GM18873 (cell line): ENCODE data around the gene OPALIN.
"Not testable (repeated sequence)": the region's sequence is repeated elsewhere in the genome, so short reads cannot be mapped to it uniquely, and the experiment has no call there.

Experiments used
- ATAC-seq: cut with Tn5 transposase; IDR thresholded peaks from one replicate; pipeline ENCODE4 v1.9.1; 2021; ENCODE audit warnings: mild to moderate bottlenecking, moderate library complexity, moderate number of reproducible peaks; ENCODE audit not compliant: unreplicated experiment, low FRiP score

Gene OPALIN

DNA sequence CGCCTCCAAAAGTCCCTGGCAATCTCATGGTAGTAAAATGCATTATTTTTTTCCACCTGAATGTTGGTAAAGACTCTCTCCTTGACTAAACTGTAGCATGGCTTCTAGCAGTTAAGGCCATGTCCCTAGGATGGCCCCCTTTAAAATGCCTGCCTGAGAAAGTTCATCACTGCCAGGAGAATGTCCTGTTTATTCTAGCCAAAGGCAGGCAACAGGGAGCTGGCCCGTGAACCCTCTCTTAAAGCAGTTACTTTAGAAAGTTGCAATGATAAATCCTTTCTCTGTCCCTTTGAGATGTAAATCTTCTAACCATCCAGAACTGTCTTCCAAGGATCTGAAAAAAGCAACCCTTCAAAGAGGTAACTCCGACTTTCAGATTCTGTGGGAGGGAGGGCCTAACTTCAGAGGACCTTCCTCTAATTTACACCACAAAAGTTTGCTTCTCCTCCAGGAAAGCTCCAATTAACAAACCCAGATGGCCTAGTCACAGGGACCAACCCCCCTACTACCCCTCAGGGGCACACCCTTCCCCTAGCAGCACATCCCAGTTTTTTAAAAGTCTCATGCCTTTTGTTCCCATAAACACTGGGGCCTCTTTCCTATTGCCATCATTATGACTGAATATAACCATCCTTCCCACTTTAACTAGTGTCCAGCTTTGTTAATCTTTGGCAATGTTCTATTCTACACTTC is 49.0 kb downstream of the OPALIN start:
- no peak for ATAC-seq

DNA sequence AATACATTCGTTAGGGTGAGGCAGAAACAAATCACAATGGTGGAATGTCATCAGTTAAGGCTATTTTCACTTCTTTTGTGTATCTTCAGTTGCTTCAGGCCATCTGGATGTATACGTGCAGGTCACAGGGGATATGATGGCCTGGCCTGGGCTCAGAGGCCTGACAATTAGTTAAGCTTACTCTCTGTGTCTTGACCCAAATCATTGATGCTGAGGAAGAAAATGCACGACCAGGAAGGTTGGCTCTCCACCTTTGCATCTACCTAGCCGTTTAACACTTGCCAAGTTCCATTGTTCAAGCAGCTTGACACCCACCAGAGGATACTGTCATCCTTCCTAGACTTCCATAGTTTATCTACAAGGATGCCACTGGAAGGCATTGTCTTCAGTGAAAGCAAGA is 49.9 kb downstream of the OPALIN start:
- ATAC-seq: not testable (repeated sequence)

DNA sequence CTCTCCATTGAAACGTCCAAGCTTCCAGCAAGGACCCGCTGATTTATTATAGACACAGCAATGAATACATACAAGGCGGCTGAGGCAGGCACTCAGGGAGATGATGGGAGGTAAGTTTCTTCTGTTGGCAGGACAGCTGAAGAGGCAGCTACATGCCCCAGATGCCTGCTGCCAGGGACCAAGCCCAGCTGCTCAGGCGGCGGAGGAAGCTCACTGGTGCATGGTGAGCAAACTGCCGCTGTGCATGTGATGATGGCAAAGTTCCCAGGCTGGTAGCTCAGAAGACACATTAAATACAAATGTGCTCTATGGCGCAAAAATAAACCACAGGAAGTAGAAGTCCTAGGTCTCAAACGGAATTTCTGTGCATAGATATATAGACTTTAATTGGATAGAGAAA is 52.3 kb downstream of the OPALIN start:
- ATAC-seq: no peak

DNA sequence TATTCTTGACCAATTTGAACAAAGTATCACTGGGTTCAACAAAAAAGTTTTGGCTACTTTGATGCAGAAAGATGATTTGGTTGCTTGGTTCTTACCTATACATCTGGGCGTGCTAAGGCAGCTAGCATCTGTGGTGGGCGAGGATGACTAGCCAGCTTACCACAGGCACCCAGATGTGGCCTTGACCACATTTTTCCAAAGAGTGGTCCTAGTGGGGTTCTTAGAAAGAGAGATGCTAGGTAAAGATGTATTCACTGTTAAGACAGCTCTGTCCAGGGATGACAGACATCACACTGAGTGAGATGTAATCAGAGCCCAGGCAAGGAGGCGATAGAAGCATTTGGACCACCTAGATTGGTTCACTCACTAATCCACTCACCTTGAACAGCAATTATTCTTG is 53.8 kb downstream of the OPALIN start:
- no peak for ATAC-seq

DNA sequence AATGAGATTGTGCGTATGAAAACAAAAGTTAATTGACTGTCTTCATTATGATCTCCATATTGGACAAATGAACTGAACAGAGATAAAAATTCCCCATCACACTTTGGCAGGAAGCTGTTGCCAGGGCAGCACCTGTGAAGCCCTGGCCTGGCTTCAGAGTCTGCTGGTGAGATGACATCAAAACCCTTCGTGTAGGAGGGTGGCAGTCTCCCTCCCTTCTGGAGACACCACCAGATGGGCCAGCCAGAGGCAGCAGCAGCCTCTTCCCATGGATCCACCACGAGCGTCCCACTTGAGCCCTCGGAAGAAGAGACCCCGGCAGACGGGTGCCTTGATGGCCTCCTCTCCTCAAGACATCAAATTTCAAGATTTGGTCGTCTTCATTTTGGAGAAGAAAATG is 54.6 kb downstream of the OPALIN start, which contains the start of gene DNTT:
DNTT (plus strand) TSS at position 205 of the 400 bp plus-strand sequence; CDS start at position 269, 64 bp downstream.
- no peak for ATAC-seq

DNA sequence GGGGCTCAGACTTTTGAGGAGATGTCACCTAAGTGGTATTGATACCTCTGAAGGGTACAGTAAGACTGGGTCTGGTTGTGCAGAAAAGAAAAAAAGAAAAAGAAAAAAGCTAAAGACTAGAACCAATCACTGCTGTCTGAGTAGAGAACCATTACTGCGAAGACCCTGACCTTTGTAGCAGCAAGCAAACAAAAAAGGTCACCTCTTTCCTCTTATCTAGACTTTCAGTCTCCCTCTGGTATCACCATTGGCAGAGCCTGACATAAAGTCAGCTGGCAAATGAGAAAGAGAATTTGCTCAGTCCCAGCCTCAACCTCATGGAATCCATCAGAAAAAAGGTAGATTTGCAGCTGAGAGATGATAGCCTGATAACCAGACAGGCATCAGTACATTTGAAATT is 57.2 kb downstream of the OPALIN start:
- no peak for ATAC-seq

DNA sequence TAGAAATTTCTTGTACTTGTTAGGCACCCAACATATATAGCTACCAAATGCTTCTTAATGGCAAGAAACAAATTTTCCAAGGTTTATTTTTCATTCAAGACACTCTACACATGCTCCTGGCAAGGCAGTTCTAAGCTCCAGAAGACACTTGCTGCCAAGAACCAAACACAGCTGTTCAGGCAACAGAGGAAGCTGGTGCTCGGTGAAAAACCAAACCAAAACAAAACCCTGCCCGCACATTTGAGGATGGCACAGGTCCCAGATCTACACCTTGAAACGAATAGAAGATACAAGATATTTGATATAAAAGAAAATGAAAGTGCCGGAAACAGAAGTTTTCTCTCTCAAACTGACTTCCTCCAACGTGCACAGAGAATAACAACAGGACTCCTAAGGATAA is 59.4 kb downstream of the OPALIN start:
- no peak for ATAC-seq

DNA sequence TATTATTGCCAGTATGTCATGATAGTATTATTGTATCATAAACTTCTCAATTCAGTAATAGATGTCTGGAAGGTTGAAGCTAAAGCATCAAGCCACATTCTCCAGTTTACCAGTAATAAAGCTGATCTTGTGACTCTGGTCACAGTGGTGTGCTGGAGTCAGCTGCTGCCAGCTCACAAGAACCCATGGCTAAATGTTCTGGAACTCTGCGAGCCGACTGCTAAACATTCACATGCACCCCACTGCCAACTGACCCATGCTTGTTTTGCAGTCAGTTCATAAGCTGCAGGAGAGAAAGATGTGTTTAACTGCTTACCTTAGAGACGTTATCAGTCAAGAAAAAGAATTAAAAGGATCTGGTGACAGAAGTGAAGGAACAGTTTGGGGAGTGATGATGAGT is 60.4 kb downstream of the OPALIN start:
- ATAC-seq: no peak

- ATAC-seq: no peak
These were observed 61.3 kb downstream of the OPALIN start for GRCh38 chr10:96297486-96297885.

DNA sequence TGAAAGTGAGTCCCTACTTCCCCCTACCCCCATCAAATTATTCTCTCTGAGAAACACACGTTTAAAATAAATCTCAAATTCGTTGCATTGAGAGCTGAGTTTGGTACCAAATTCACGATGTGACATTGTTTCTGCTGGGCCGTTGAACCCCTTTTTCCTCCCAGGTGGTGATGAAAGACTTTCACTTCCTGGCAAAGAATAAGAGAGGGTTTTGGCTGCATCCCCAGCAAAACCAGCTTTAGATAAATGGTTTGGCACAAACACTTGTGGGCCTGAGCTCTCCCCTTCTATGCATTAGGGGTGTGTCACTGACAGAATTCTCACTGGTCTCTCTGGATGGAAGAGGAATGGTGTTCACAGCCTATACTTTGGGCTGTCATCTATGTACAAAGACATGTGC is 63.3 kb downstream of the OPALIN start:
- ATAC-seq: no peak
